IMR-90 (cell line): ENCODE data around the gene ACTN2. TPM values are rescaled to one million over a fixed set of nuclear protein-coding genes. Genes with fewer than 3 reads are reported as not detected.

Experiments
- ATAC-seq: fragments of 200-7000 bp; cut with Tn5 transposase; 2 replicates; pipeline ENCODE4 v1.9.1; 2020; ENCODE audit warnings: low read depth, mild to moderate bottlenecking, moderate library complexity
- BruUV-seq: library from RNA; stranded (reverse); fragments of 400-500 nt; replicated peaks from 2 replicates; lab custom pipeline; 2021; lab: Mats Ljungman, UMichigan
- CTCF ChIA-PET: fragments of 300-600 bp; formaldehyde crosslinking; extraction: SDS; loops from one replicate; lab custom pipeline; 2021; ENCODE audit warnings: antibody characterized with exemption; lab: Yijun Ruan, JAX
- POLR2A ChIA-PET: fragments of 300-600 bp; sonication (Branson Sonifier 250); formaldehyde crosslinking; loops from one replicate; lab custom pipeline; 2022; ENCODE audit warnings: antibody characterized with exemption; ENCODE audit not compliant: unreplicated experiment; lab: Charles Lee
- DNase-seq: peaks from one replicate; pipeline ENCODE4 v3.0.0; 2013
- H2AFZ ChIP-seq: replicated peaks from 2 replicates; pipeline ENCODE3; 2013; ENCODE audit warnings: low read length, mild to moderate bottlenecking; ENCODE audit not compliant: poor library complexity
- H2AK5ac ChIP-seq: 2 replicates; pipeline ENCODE4 v1.6.1; 2013; ENCODE audit warnings: low read depth, low read length, inconsistent platforms
- H2AK9ac ChIP-seq: replicated peaks from 2 replicates; pipeline ENCODE3; 2013; ENCODE audit warnings: mild to moderate bottlenecking, low read depth, low read length, moderate library complexity; ENCODE audit not compliant: poor library complexity
- H2BK120ac ChIP-seq: 2 replicates; pipeline ENCODE4 v1.6.1; 2013; ENCODE audit warnings: low read depth, low read length, inconsistent platforms
- H2BK15ac ChIP-seq: 3 replicates; pipeline ENCODE4 v1.6.1; 2013; ENCODE audit warnings: low read depth, low read length, inconsistent platforms
- H2BK20ac ChIP-seq: 2 replicates; pipeline ENCODE4 v1.6.1; 2013; ENCODE audit warnings: low read depth, mild to moderate bottlenecking, inconsistent platforms, low read length, moderate library complexity
- H2BK5ac ChIP-seq: 2 replicates; pipeline ENCODE4 v1.6.1; 2013; ENCODE audit warnings: mild to moderate bottlenecking, low read depth, low read length, inconsistent platforms; ENCODE audit not compliant: poor library complexity, severe bottlenecking
- H3K14ac ChIP-seq: replicated peaks from 2 replicates; pipeline ENCODE4 v1.6.1; 2013; ENCODE audit warnings: low read depth, low read length, inconsistent platforms
- H3K18ac ChIP-seq: 2 replicates; pipeline ENCODE4 v1.6.1; 2013; ENCODE audit warnings: low read depth, low read length, control low read depth
- H3K23ac ChIP-seq: 2 replicates; pipeline ENCODE4 v1.6.1; 2013; ENCODE audit warnings: low read depth, low read length, inconsistent platforms
- H3K27ac ChIP-seq: 2 replicates; pipeline ENCODE4 v1.5.1; 2013; ENCODE audit warnings: mild to moderate bottlenecking, control low read depth, low read length; ENCODE audit not compliant: insufficient read depth
- H3K27me3 ChIP-seq: 2 replicates; pipeline ENCODE4 v1.6.1; 2013; ENCODE audit warnings: low read length; ENCODE audit not compliant: control insufficient read depth, insufficient read depth
- H3K36me3 ChIP-seq: 2 replicates; pipeline ENCODE4 v1.6.1; 2013; ENCODE audit warnings: low read length, mixed read lengths; ENCODE audit not compliant: control insufficient read depth, insufficient read depth
- H3K4ac ChIP-seq: 2 replicates; pipeline ENCODE4 v1.6.1; 2013; ENCODE audit warnings: low read depth, low read length, inconsistent platforms
- H3K4me1 ChIP-seq: 2 replicates; pipeline ENCODE4 v1.6.1; 2013; ENCODE audit warnings: low read length, mixed read lengths; ENCODE audit not compliant: control insufficient read depth, insufficient read depth
- H3K4me2 ChIP-seq: 2 replicates; pipeline ENCODE4 v1.6.1; 2013; ENCODE audit warnings: low read depth, mild to moderate bottlenecking, control low read depth, low read length, moderate library complexity
- H3K4me3 ChIP-seq: 2 replicates; pipeline ENCODE4 v1.5.1; 2013; ENCODE audit warnings: low read depth, mild to moderate bottlenecking, control low read depth, low read length, moderate library complexity; ENCODE audit not compliant: insufficient read depth
- H3K56ac ChIP-seq: 2 replicates; pipeline ENCODE4 v1.6.1; 2013; ENCODE audit warnings: low read length, inconsistent platforms; ENCODE audit not compliant: insufficient read depth; ENCODE audit errors: extremely low read depth
- H3K79me1 ChIP-seq, 2 experiments: 2 replicates each; pipeline ENCODE4 v1.6.1; 2013; ENCODE audit warnings: low read length in 2 of 2, inconsistent platforms in 1 of 2, low read depth in 1 of 2
- H3K9ac ChIP-seq: 2 replicates; pipeline ENCODE4 v1.6.1; 2013; ENCODE audit warnings: low read depth, low read length, control low read depth
- H3K9me1 ChIP-seq: 2 replicates; pipeline ENCODE4 v1.6.1; 2013; ENCODE audit warnings: low read length, inconsistent platforms; ENCODE audit not compliant: insufficient read depth
- H3K9me3 ChIP-seq: 2 replicates; pipeline ENCODE4 v1.6.1; 2013; ENCODE audit warnings: low read length; ENCODE audit not compliant: control insufficient read depth, insufficient read depth
- H4K20me1 ChIP-seq: 2 replicates; pipeline ENCODE4 v1.6.1; 2013; ENCODE audit warnings: low read length, inconsistent platforms; ENCODE audit not compliant: insufficient read depth
- H4K5ac ChIP-seq: 2 replicates; pipeline ENCODE4 v1.6.1; 2013; ENCODE audit warnings: mild to moderate bottlenecking, low read depth, low read length, control low read depth
- H4K8ac ChIP-seq, 2 experiments: 2 replicates each; pipeline ENCODE4 v1.6.1; 2013; ENCODE audit warnings: low read depth in 2 of 2, low read length in 2 of 2, control low read depth in 1 of 2, inconsistent platforms in 1 of 2
- H4K91ac ChIP-seq: 2 replicates; pipeline ENCODE4 v1.6.1; 2013; ENCODE audit warnings: low read depth, low read length, inconsistent platforms; ENCODE audit not compliant: insufficient read depth
- BHLHE40 ChIP-seq: fragments of 150-350 bp; IDR thresholded peaks from 2 replicates; pipeline ENCODE4 v1.6.1; 2016; ENCODE audit warnings: mild to moderate bottlenecking, low read depth, low read length
- CEBPB ChIP-seq: IDR thresholded peaks from 2 replicates; pipeline ENCODE4 v1.6.1; 2012; ENCODE audit warnings: low read depth, low read length, improper control_type of control experiment
- FOS ChIP-seq: fragments of 150-350 bp; IDR thresholded peaks from 2 replicates; pipeline ENCODE4 v1.6.1; 2016; ENCODE audit warnings: low read depth, low read length
- MAFK ChIP-seq: IDR thresholded peaks from 2 replicates; pipeline ENCODE4 v1.6.1; 2012; ENCODE audit warnings: low read depth, low read length, improper control_type of control experiment
- MAZ ChIP-seq: IDR thresholded peaks from 2 replicates; pipeline ENCODE4 v1.6.1; 2012; ENCODE audit warnings: low read depth, mild to moderate bottlenecking, low read length, improper control_type of control experiment, moderate library complexity, borderline replicate concordance
- MXI1 ChIP-seq: IDR thresholded peaks from 2 replicates; pipeline ENCODE4 v1.6.1; 2012; ENCODE audit warnings: low read depth, mild to moderate bottlenecking, low read length, moderate library complexity, borderline replicate concordance
- NFE2L2 ChIP-seq: fragments of 150-350 bp; IDR thresholded peaks from 2 replicates; pipeline ENCODE4 v1.6.1; 2016; ENCODE audit warnings: low read depth, mild to moderate bottlenecking, low read length
- POLR2A ChIP-seq: IDR thresholded peaks from 2 replicates; pipeline ENCODE4 v1.6.1; 2012; ENCODE audit warnings: mild to moderate bottlenecking, low read depth, low read length
- RAD21 ChIP-seq: IDR thresholded peaks from 2 replicates; pipeline ENCODE4 v1.6.1; 2012; ENCODE audit warnings: low read length, improper control_type of control experiment
- RFX5 ChIP-seq: IDR thresholded peaks from 2 replicates; pipeline ENCODE4 v1.8.0; 2012; ENCODE audit warnings: low read depth, mild to moderate bottlenecking, low read length, moderate library complexity
- SMC3 ChIP-seq: fragments of 150-350 bp; IDR thresholded peaks from 2 replicates; pipeline ENCODE4 v1.6.1; 2016; ENCODE audit warnings: low read depth, mild to moderate bottlenecking, antibody characterized with exemption, low read length, moderate library complexity
- WGBS, 2 experiments: methylation state at CpG; one replicate each; pipeline versions ENCODE4 v1.1.5 to v1.1.7; 2013; ENCODE audit warnings: missing lambda C conversion rate in 2 of 2; ENCODE audit not compliant: insufficient read length in 1 of 2; ENCODE audit errors: extremely low coverage in 2 of 2; 5-methylcytosine and 5-hydroxymethylcytosine counted together
- dilution Hi-C: fragments of 300-500 bp; cut with HindIII; formaldehyde crosslinking; loops from one replicate; pipeline ENCODE4 v1.14.3; 2018; ENCODE audit warnings: low sequenced_read_pairs; ENCODE audit not compliant: unreplicated experiment
- in situ Hi-C: fragments of 300-500 bp; cut with MboI; formaldehyde crosslinking; loops from 3 replicates; pipeline ENCODE4 v1.14.3; 2019; ENCODE audit warnings: low sequenced_read_pairs, inconsistent platforms, mixed read lengths
- intact Hi-C: fragments of 100-400 bp; cut with micrococcal nuclease; formaldehyde crosslinking; loops from 2 replicates; pipeline ENCODE4 v1.10.0; 2022
- polyA plus RNA-seq, 3 experiments: library from polyadenylated mRNA; depleted of rRNA; stranded (reverse); fragments of >200 nt; gene quantifications; 2 replicates each; pipeline ENCODE4 v1.2.3, GENCODE V29; 2012; ENCODE audit warnings: low replicate concordance in 1 of 3
- total RNA-seq: library from RNA; depleted of rRNA; stranded (reverse); fragments of >200 nt; gene quantifications from 2 replicates; pipeline ENCODE4 v1.2.3, GENCODE V29; 2012
- TF ChIP-seq, protein P1 (sequence below): fragments of 150-350 bp; IDR thresholded peaks from 2 replicates; pipeline ENCODE4 v1.6.1; 2017; ENCODE audit warnings: mild to moderate bottlenecking, antibody characterized with exemption, low read length, low read depth
- TF ChIP-seq, protein P2 (sequence below): fragments of 150-350 bp; IDR thresholded peaks from 2 replicates; pipeline ENCODE4 v1.6.1; 2016; ENCODE audit warnings: low read depth, mild to moderate bottlenecking, low read length, moderate library complexity, borderline replicate concordance

ACTN2 gene
- total and polyA plus RNA-seq, 2 of the 4 experiments (the other 2 are of a cell fraction) = under 0.01 TPM; not detected in 1

DNA sequence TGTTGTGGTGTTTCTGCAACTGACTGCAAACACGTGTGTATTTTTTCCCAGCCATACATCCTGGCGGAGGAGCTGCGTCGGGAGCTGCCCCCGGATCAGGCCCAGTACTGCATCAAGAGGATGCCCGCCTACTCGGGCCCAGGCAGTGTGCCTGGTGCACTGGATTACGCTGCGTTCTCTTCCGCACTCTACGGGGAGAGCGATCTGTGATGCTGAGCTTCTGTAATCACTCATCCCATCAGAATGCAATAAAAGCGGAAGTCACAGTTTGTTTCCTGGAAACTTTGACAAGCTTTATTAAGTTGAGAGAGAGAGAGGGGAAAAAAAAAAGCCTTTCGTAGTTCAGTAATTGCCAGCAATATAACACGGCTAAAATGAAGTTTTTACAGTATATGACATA lies 76.1 kb downstream of the ACTN2 start (continued):
- TF ChIP-seq, protein P1, sequence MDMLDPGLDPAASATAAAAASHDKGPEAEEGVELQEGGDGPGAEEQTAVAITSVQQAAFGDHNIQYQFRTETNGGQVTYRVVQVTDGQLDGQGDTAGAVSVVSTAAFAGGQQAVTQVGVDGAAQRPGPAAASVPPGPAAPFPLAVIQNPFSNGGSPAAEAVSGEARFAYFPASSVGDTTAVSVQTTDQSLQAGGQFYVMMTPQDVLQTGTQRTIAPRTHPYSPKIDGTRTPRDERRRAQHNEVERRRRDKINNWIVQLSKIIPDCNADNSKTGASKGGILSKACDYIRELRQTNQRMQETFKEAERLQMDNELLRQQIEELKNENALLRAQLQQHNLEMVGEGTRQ = no peak
- TF ChIP-seq, protein P2, sequence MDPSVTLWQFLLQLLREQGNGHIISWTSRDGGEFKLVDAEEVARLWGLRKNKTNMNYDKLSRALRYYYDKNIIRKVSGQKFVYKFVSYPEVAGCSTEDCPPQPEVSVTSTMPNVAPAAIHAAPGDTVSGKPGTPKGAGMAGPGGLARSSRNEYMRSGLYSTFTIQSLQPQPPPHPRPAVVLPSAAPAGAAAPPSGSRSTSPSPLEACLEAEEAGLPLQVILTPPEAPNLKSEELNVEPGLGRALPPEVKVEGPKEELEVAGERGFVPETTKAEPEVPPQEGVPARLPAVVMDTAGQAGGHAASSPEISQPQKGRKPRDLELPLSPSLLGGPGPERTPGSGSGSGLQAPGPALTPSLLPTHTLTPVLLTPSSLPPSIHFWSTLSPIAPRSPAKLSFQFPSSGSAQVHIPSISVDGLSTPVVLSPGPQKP = no peak

- Histone ChIP-seq H3K4me1 (no peaks in the 10 kb centered on the region), H3K4me3 (no peak overlapping the region), H3K27ac (no peak overlapping the region), H2BK5ac (no peak overlapping the region), H2BK20ac (no peak overlapping the region), H2BK120ac (no peak overlapping the region), H4K5ac (no peak overlapping the region), H3K9me3 (no peaks in the 10 kb centered on the region), H3K4me2 (no peak overlapping the region), H3K36me3 (no peaks in the 10 kb centered on the region), H4K91ac (no peak overlapping the region), H2AK9ac (no peak overlapping the region), H3K4ac (no peak overlapping the region), H4K8ac (no peak overlapping the region), H3K56ac (no peak overlapping the region), H3K23ac (no peak overlapping the region), H3K79me1 (no peaks in the 10 kb centered on the region), H2BK15ac (no peak overlapping the region), H3K27me3 (peaks cover 2% of the 10 kb centered on the region; the same call in 1 of the 2 replicates), H2AFZ (no peak overlapping the region), H3K14ac (no peak overlapping the region), H3K18ac (no peak overlapping the region), H2AK5ac (no peak overlapping the region), H4K20me1 (no peaks in the 10 kb centered on the region), H3K9me1 (no peaks in the 10 kb centered on the region), H3K9ac (no peak overlapping the region)
- 71% methylated on average over 1 of the region's 6 CpGs; no CpG with 5 or more reads in 1 of the 2 experiments for WGBS, 2 experiments
- dilution Hi-C loops (no loop called here), intact Hi-C loops (no loop called here), in situ Hi-C loops (loop anchor here (25.0 kb wide), 1 partner anchor 621 kb away; no protein-coding TSS in a partner anchor)
- POLR2A ChIA-PET = no interaction called here
- no TSS peak for BruUV-seq
- CTCF ChIA-PET = interaction anchor here (0.7 kb wide), 1 partner anchor 12 kb away, joined by 3 read pairs; no protein-coding TSS in a partner anchor
- DNase-seq (no peak), ATAC-seq (no peak)
- TF ChIP-seq RAD21 = no peak
- TF ChIP-seq NFE2L2 = no peak
- no peak for TF ChIP-seq SMC3
- TF ChIP-seq FOS = no peak
- TF ChIP-seq BHLHE40 = no peak
- TF ChIP-seq, protein P2 = no peak
- no peak for TF ChIP-seq RFX5
- TF ChIP-seq MAZ = no peak
- TF ChIP-seq, protein P1 = no peak
- no peak for TF ChIP-seq MAFK
- TF ChIP-seq MXI1 = no peak
- no peak for TF ChIP-seq CEBPB
- no peak for TF ChIP-seq POLR2A
Observed at GRCh38 chr1:236765831-236766230, 79.5 kb downstream of the ACTN2 start.
